Lower lobe of right lung (tissue), 2 donors: Measurements from ENCODE around the gene PARL. TPM values are rescaled to one million over a fixed set of nuclear protein-coding genes. Genes with fewer than 3 reads are reported as not detected.

Source experiments
- ATAC-seq, 2 donors: fragments of 200-7000 bp; cut with Tn5 transposase; one replicate each; pipeline ENCODE4 v1.9.1; 2020 to 2022; ENCODE audit warnings: mild to moderate bottlenecking in 2 of 2, moderate library complexity in 2 of 2
- DNase-seq: peaks from one replicate; pipeline ENCODE4 v3.0.0-alpha.2; 2020
- H3K27ac ChIP-seq: fragments of 200-600 bp; one replicate; pipeline ENCODE4 v1.8.0; 2022
- H3K27me3 ChIP-seq: fragments of 200-600 bp; one replicate; pipeline ENCODE4 v1.8.0; 2022; ENCODE audit warnings: low read depth
- H3K36me3 ChIP-seq: fragments of 200-600 bp; one replicate; pipeline ENCODE4 v1.8.0; 2022; ENCODE audit warnings: mild to moderate bottlenecking
- H3K4me1 ChIP-seq: fragments of 200-600 bp; one replicate; pipeline ENCODE4 v1.8.0; 2022
- H3K4me3 ChIP-seq: fragments of 200-600 bp; one replicate; pipeline ENCODE4 v1.8.0; 2022; ENCODE audit warnings: mild to moderate bottlenecking
- H3K9me3 ChIP-seq: fragments of 200-600 bp; one replicate; pipeline ENCODE4 v1.8.0; 2022
- CTCF ChIP-seq: fragments of 200-600 bp; IDR thresholded peaks from one replicate; pipeline ENCODE4 v1.8.0; 2022; ENCODE audit warnings: antibody characterized with exemption, mild to moderate bottlenecking
- intact Hi-C: fragments of 100-400 bp; cut with DNase I; formaldehyde crosslinking; loops from one replicate; pipeline ENCODE4 v1.11.0; 2022
- total RNA-seq: library from RNA; stranded (reverse); fragmentation: NEBNext Ultra II Directional; extraction: Animal tissue kit (Norgen Biotek cat#: 25700); gene quantifications from one replicate; pipeline ENCODE4 v1.2.1, GENCODE V29; 2021
- donor health status: DM: no; HTN: yes; CAD: no; lungs with severe emphysema.

Gene PARL
- total RNA-seq, 1 donor from 2014 or later, result 41.8 TPM

DNA sequence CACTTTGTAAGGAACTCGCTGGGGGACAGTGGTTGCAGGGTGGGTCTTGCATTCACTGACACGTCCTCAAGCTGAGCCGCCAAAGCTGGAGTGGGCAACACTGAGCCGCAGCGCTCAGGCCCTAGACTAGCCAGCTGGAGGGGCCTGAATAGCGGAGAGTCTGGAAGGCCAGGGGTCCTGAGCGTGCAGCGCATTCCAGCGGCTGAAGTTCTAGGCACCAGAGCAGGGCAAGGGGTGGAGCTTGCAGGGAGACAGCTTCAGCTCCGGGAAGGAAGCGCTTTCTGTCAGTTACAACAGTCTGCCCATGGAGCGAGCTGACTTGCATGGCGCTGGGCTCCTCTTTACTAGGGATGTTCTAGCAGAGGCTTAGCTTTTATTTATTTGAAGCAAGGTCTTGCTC is 62.0 kb downstream of the PARL start:
- DNase-seq, result no peak
- peaks cover under 1% of the 10 kb centered on the region for H3K36me3 ChIP-seq
- intact Hi-C loops, result no loop called here
- TF ChIP-seq CTCF, result no peak
- no peaks in the 10 kb centered on the region for H3K9me3 ChIP-seq
- H3K4me3 ChIP-seq, result no peak overlapping the region
- H3K27me3 ChIP-seq, result no peaks in the 10 kb centered on the region
- peaks cover 20% of the 10 kb centered on the region for H3K4me1 ChIP-seq
- no peak overlapping the region for H3K27ac ChIP-seq
- ATAC-seq, result no peak

DNA sequence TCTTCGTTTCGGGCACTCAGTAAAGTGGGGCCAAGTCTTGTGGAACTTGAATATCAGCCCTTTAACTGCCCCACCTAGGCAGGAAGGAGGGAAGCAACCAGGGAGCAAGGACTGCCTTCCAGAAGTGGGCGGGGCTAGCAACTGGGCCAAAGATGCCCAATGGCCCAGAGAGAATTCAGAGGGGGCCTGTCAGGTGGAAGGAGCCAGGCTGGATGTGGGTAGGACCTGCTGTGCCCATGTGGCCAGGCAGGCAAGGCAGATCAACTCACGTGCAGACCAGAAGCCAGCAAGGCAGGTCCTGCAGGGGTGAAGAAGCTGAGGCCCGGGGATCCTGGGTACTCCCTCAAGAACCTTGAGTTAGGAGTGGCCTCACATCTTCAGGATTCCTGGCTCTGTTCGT is 64.8 kb downstream of the PARL start:
- Histone ChIP-seq H3K4me1 (peaks cover 11% of the 10 kb centered on the region), H3K27ac (no peak overlapping the region), H3K9me3 (no peaks in the 10 kb centered on the region), H3K27me3 (no peaks in the 10 kb centered on the region), H3K36me3 (peaks cover 14% of the 10 kb centered on the region), H3K4me3 (no peak overlapping the region)
- ATAC-seq, result no peak
- intact Hi-C loops, result no loop called here
- no peak for TF ChIP-seq CTCF
- DNase-seq, result no peak

DNA sequence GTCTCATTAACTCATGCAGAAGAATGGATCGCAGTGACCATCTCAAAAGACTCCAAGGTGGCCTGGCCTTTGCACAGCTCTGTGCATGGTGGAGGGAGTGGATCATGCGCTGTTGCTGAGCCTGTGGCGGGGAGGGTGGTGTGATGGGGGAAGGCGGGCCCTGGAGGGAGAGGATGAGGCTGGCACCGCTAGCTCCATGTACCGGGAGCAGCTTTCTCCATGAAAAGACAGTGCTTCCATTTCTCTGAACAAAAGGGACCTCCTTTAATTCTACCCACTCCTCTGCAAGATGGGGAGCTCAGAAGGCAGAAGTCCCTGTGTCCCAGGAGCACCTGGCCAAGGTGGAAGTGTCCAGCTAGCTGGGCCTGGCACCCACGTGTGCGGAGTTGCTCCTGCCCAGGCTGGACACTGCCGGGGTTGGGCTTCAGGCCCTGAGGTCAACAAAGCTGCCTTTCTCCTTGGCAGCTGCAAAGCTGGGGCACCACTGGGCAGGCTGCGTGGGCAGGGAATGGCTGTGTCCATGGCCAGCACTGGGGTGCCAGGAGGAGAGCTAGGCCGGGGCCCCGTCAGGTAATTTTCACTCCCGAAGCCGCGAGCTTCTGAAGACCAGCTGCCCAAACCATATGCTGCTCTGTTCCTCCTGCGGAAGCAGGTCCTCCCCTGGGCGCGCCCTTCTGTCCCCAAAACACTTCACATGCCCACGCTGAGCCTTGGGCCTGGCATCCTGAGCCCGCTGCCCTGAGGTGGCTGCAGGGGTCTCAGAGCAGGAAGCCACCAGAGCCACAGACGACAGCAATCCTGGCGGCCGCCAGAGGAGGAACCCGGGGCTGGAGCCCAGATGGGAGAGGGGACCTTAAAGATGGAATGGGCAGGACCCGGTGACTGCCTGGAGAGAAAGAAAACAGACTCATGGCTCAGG is 65.7 kb downstream of the PARL start:
- intact Hi-C loops, result no loop called here
- Histone ChIP-seq H3K9me3 (no peaks in the 10 kb centered on the region), H3K4me3 (no peak overlapping the region), H3K36me3 (peaks cover 18% of the 10 kb centered on the region), H3K27ac (no peak overlapping the region), H3K27me3 (no peaks in the 10 kb centered on the region), H3K4me1 (peaks cover 2% of the 10 kb centered on the region)
- DNase-seq, result no peak
- peak in 1 of 2 donors; percentile 9 for ATAC-seq
- no peak for TF ChIP-seq CTCF

DNA sequence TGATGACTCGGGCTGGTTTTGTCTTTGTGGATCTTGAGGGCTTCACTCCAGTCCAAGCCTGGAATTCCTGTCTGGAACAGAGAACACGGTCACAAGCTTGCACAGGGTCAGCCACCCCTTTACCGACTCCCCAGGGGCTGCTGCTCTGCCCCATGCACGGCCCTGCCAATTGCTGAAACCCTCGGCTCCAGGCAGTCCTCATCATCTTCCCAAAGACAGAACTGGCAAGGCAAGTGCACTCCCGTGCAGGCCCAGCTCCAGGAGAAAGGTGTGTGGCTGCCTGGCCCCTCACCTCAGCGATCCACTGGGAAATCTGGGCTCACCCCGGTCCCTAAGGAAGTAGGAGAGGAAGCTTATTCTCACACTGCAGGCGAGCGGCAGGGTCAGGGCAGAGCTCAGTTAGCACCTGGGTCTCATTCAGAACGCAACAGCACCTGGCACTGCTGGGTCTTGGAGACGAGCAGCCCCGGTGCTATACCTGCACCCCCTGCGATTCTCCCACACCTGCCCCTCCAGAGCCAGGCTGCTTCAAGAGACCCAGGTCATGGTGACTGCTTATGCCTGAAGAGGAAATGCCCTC is 66.5 kb downstream of the PARL start:
- no peaks in the 10 kb centered on the region for H3K27me3 ChIP-seq

DNA sequence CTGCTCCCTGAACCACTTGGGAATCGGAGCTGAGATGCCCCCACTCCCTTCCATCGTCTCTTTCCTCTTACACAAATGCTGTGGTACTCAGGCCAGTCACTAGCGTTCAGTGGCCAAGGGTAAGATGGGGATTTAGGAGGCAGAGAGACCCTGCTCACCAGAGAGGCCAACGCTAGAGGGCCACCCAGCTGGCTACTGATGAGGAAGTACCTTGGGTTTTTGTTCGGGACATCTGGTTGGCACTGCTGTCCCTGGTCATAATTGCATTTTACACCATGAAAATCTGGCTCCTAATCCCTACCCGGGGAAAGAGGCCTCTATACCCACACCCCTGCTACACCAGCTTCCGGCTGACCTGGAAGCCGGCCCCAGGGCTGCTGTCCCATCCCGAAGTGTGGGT is 67.0 kb downstream of the PARL start:
- intact Hi-C loops, result no loop called here
- no peak for ATAC-seq
- no peaks in the 10 kb centered on the region for H3K9me3 ChIP-seq
- H3K4me3 ChIP-seq, result no peak overlapping the region
- no peak overlapping the region for H3K27ac ChIP-seq
- DNase-seq, result no peak
- no peak for TF ChIP-seq CTCF
- H3K36me3 ChIP-seq, result peaks cover 24% of the 10 kb centered on the region
- H3K4me1 ChIP-seq, result no peaks in the 10 kb centered on the region
- no peaks in the 10 kb centered on the region for H3K27me3 ChIP-seq

More for the DNA sequence above, 66.5 kb downstream of the PARL start:
- Histone ChIP-seq H3K4me1 (no peaks in the 10 kb centered on the region), H3K27ac (no peak overlapping the region), H3K4me3 (no peak overlapping the region), H3K36me3 (peaks cover 19% of the 10 kb centered on the region), H3K9me3 (no peaks in the 10 kb centered on the region)
- ATAC-seq (no peak), DNase-seq (no peak)
- intact Hi-C loops, result no loop called here
- no peak for TF ChIP-seq CTCF
